HEK293 (cell line): ENCODE data around the gene ZKSCAN3.

Source experiments
- CTCF ChIA-PET: fragments of 350-600 bp; formaldehyde crosslinking; extraction: SDS; loops from one replicate; lab custom pipeline; 2021; ENCODE audit warnings: antibody characterized with exemption; lab: Yijun Ruan, JAX
- POLR2A ChIA-PET: fragments of 300-600 bp; formaldehyde crosslinking; extraction: SDS; loops from one replicate; lab custom pipeline; 2020; ENCODE audit warnings: antibody characterized with exemption, inconsistent platforms; lab: Yijun Ruan, JAX
- H3K27ac ChIP-seq: fragments of 200-500 bp; sonication (Bioruptor generic); 2 replicates; pipeline ENCODE4 v1.5.1; 2014; ENCODE audit warnings: low read depth, low read length, control low read depth, inconsistent platforms; ENCODE audit errors: extremely low read depth
- H3K36me3 ChIP-seq, 2 experiments: fragments of 200-500 bp in 1 of 2; sonication (Bioruptor generic) in 1 of 2; 1 replicate in 1 of 2; 2 replicates in 1 of 2; pipeline ENCODE4 v1.5.1; 2014 to 2017; ENCODE audit warnings: inconsistent platforms in 2 of 2, low read length in 2 of 2; ENCODE audit not compliant: control insufficient read depth in 2 of 2, insufficient read depth in 1 of 2
- H3K4me1 ChIP-seq: fragments of 200-500 bp; sonication (Bioruptor generic); 2 replicates; pipeline ENCODE4 v1.5.1; 2014; ENCODE audit warnings: mild to moderate bottlenecking, low read length, inconsistent platforms; ENCODE audit not compliant: control insufficient read depth, insufficient read depth
- H3K4me3 ChIP-seq: 2 replicates; pipeline ENCODE4 v1.5.1; 2011; ENCODE audit warnings: low read depth, mild to moderate bottlenecking, control low read depth, low read length, moderate library complexity
- H3K9me3 ChIP-seq: fragments of 200-500 bp; sonication (Bioruptor generic); 2 replicates; pipeline ENCODE4 v1.5.1; 2014; ENCODE audit warnings: low read depth, low read length, inconsistent platforms; ENCODE audit not compliant: control insufficient read depth, insufficient read depth
- GLIS1 ChIP-seq: fragments of 450-650 bp; formaldehyde crosslinking; IDR thresholded peaks from 2 replicates; pipeline ENCODE4 v1.5.1; 2016; ENCODE audit warnings: missing biosample characterization, missing genetic modification characterization
- INSM2 ChIP-seq: fragments of 450-650 bp; formaldehyde crosslinking; IDR thresholded peaks from 2 replicates; pipeline ENCODE4 v1.5.1; 2016; ENCODE audit warnings: missing biosample characterization, missing genetic modification characterization
- PRDM4 ChIP-seq: fragments of 450-650 bp; formaldehyde crosslinking; IDR thresholded peaks from 2 replicates; pipeline ENCODE4 v1.5.1; 2017; ENCODE audit warnings: missing biosample characterization, missing genetic modification characterization
- SALL2 ChIP-seq: fragments of 450-650 bp; formaldehyde crosslinking; IDR thresholded peaks from 2 replicates; pipeline ENCODE4 v1.5.0; 2017; ENCODE audit warnings: missing biosample characterization, mild to moderate bottlenecking, missing genetic modification characterization, borderline replicate concordance
- ZBTB10 ChIP-seq: fragments of 450-650 bp; formaldehyde crosslinking; IDR thresholded peaks from 2 replicates; pipeline ENCODE4 v1.5.1; 2016; ENCODE audit warnings: missing biosample characterization, missing genetic modification characterization
- ZBTB20 ChIP-seq: fragments of 450-650 bp; formaldehyde crosslinking; IDR thresholded peaks from 2 replicates; pipeline ENCODE4 v1.5.1; 2016; ENCODE audit warnings: missing biosample characterization, missing genetic modification characterization
- ZFP69B ChIP-seq: fragments of 450-650 bp; formaldehyde crosslinking; IDR thresholded peaks from 2 replicates; pipeline ENCODE4 v1.5.1; 2016; ENCODE audit warnings: missing biosample characterization, missing genetic modification characterization
- ZNF157 ChIP-seq: fragments of 450-650 bp; formaldehyde crosslinking; IDR thresholded peaks from 2 replicates; pipeline ENCODE4 v1.5.1; 2016; ENCODE audit warnings: missing biosample characterization, missing genetic modification characterization
- ZNF16 ChIP-seq: fragments of 450-650 bp; formaldehyde crosslinking; IDR thresholded peaks from 2 replicates; pipeline ENCODE4 v1.5.1; 2016; ENCODE audit warnings: low read depth, missing biosample characterization, missing genetic modification characterization
- ZNF280C ChIP-seq: fragments of 450-650 bp; formaldehyde crosslinking; IDR thresholded peaks from 2 replicates; pipeline ENCODE4 v1.5.1; 2016; ENCODE audit warnings: missing biosample characterization, missing genetic modification characterization
- ZNF514 ChIP-seq: fragments of 450-650 bp; formaldehyde crosslinking; IDR thresholded peaks from 2 replicates; pipeline ENCODE4 v1.5.1; 2016; ENCODE audit warnings: missing biosample characterization, missing genetic modification characterization
- ZNF530 ChIP-seq: fragments of 450-650 bp; formaldehyde crosslinking; IDR thresholded peaks from 2 replicates; pipeline ENCODE4 v1.5.1; 2016; ENCODE audit warnings: low read depth, missing biosample characterization, missing genetic modification characterization
- ZNF585B ChIP-seq: fragments of 450-650 bp; formaldehyde crosslinking; IDR thresholded peaks from 2 replicates; pipeline ENCODE4 v1.5.1; 2016; ENCODE audit warnings: missing biosample characterization, missing genetic modification characterization
- ZNF610 ChIP-seq: fragments of 450-650 bp; formaldehyde crosslinking; IDR thresholded peaks from 2 replicates; pipeline ENCODE4 v1.5.1; 2016; ENCODE audit warnings: missing biosample characterization, missing genetic modification characterization, borderline replicate concordance
- ZNF645 ChIP-seq: fragments of 450-650 bp; formaldehyde crosslinking; IDR thresholded peaks from 2 replicates; pipeline ENCODE4; 2016; ENCODE audit warnings: missing biosample characterization, missing genetic modification characterization
- ZNF670 ChIP-seq: fragments of 450-650 bp; formaldehyde crosslinking; IDR thresholded peaks from 2 replicates; pipeline ENCODE4 v1.5.1; 2016; ENCODE audit warnings: missing biosample characterization, missing genetic modification characterization, low read depth
- ZNF707 ChIP-seq: fragments of 450-650 bp; formaldehyde crosslinking; IDR thresholded peaks from 2 replicates; pipeline ENCODE4 v1.5.1; 2016; ENCODE audit warnings: missing biosample characterization, missing genetic modification characterization
- ZNF791 ChIP-seq: fragments of 450-650 bp; formaldehyde crosslinking; IDR thresholded peaks from 2 replicates; pipeline ENCODE4 v1.5.1; 2016; ENCODE audit warnings: missing biosample characterization, missing genetic modification characterization

ZKSCAN3 gene

GRCh38 chr6:28370440-28370839, 20.7 kb downstream of the ZKSCAN3 start (continued):
- TF ChIP-seq ZNF585B (tag by site-specific recombination) (no peak), SALL2 (no peak), ZNF645 (tag by site-specific recombination) (no peak), ZFP69B (no peak), ZNF514 (tag by site-specific recombination) (no peak), ZNF16 (tag by site-specific recombination) (no peak), ZNF707 (tag by site-specific recombination) (no peak), ZNF670 (tag by site-specific recombination) (no peak), ZNF280C (tag by site-specific recombination) (no peak), GLIS1 (tag by site-specific recombination) (no peak), ZBTB20 (tag by site-specific recombination) (no peak), ZNF610 (no peak)

GRCh38 chr6:28371280-28371679, 21.5 kb downstream of the ZKSCAN3 start:
- no peak overlapping the region for H3K4me3 ChIP-seq

More at GRCh38 chr6:28371280-28371679, 21.5 kb downstream of the ZKSCAN3 start:
- no peak overlapping the region for H3K27ac ChIP-seq
- ChIA-PET POLR2A (interaction anchor here (1.5 kb wide), 1 partner anchor 36 kb away, joined by 4 read pairs; no protein-coding TSS in a partner anchor), CTCF (interaction anchor here (1.3 kb wide), 1 partner anchor 13 kb away, joined by 3 read pairs; no protein-coding TSS in a partner anchor)
- H3K36me3 ChIP-seq = peaks cover 15 to 16% of the 10 kb centered on the region in 2 experiments
- H3K9me3 ChIP-seq = no peaks in the 10 kb centered on the region
- TF ChIP-seq ZBTB10 (no peak), ZNF530 (tag by site-specific recombination) (no peak), INSM2 (tag by site-specific recombination) (no peak), PRDM4 (tag by site-specific recombination) (no peak), ZNF791 (tag by site-specific recombination) (no peak), ZNF157 (tag by site-specific recombination) (no peak)
- TF ChIP-seq, all 188 proteins: peak for 0
- no peaks in the 10 kb centered on the region for H3K4me1 ChIP-seq
